Endometrial microvascular endothelial cells (primary cell): ENCODE data around the gene MMEL1. TPM values are rescaled to one million over a fixed set of nuclear protein-coding genes. Genes with fewer than 3 reads are reported as not detected.

Experiments used
- in situ Hi-C: cut with HindIII; loops from 2 replicates; pipeline ENCODE4 v1.10.0; 2017; ENCODE audit warnings: low sequenced_read_pairs, low pct_unique_long_range_greater_than_20kb; ENCODE audit errors: inconsistent ontology term
- total RNA-seq: library from RNA; depleted of rRNA; stranded (reverse); fragments of >200 nt; gene quantifications from one replicate; pipeline ENCODE4 v1.2.3, GENCODE V29; 2015; ENCODE audit errors: inconsistent ontology term

The MMEL1 gene
- total RNA-seq, 1 donor from 2014 or later, result 0.28 TPM

DNA sequence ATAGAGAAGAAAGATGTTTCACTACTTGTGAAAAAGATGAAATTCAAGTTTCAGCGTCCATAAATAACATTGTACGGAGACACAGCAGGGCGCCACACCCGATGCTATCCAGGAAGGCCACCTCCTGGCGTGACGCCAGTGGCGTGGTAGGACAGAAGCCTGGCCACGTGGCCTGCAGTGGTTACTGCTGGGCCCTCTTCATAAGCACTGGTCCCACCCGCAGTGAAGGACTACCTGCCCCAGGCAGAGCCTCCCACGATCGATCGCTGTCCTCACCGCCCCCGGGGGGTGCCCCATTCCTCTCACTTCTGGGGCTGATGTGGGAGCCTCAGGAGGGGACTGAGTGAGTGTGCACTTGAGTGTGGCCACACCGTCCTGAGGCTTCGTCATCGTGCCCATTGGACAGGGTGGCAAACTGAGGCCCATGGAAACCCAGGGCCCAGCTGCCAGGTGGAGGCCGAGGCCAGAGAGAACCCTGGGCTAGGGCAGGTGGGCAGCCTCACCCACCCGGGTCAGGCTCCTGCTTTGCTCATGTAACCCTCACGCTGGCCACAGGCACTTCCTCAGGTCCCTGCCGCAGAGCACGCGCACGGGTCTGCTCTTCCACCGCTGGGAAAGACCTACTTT lies 91.1 kb downstream of the MMEL1 start:
- in situ Hi-C loops, result no loop called here

- in situ Hi-C loops, result no loop called here
Measured at GRCh38 chr1:2540816-2541492, 91.9 kb downstream of the MMEL1 start.

Other genes starting within 250 kb of the MMEL1 start
- 2.4 TPM for gene MORN1, start 241.5 kb downstream of the MMEL1 start, total RNA-seq
- 132 TPM for gene RER1, start 241.2 kb downstream of the MMEL1 start, total RNA-seq
- 38.6 TPM for gene PEX10, start 220.5 kb downstream of the MMEL1 start, total RNA-seq
- not detected for gene PLCH2, start 156.7 kb downstream of the MMEL1 start, total RNA-seq
- gene PANK4, start 106.4 kb downstream of the MMEL1 start, total RNA-seq, result 35.4 TPM
- not detected for gene HES5, start 102.8 kb downstream of the MMEL1 start, total RNA-seq
- 41.4 TPM for gene TNFRSF14, start 76.6 kb downstream of the MMEL1 start, total RNA-seq
- gene PRXL2B, start 46.2 kb downstream of the MMEL1 start, total RNA-seq, result 45.2 TPM
- gene TTC34, start 168.7 kb upstream of the MMEL1 start, total RNA-seq, result not detected